ENCODE data around the gene PSMF1.
"Not testable (repeated sequence)": the region's sequence is repeated elsewhere in the genome, so short reads cannot be mapped to it uniquely, and the experiment has no call there.

PSMF1 gene

DNA sequence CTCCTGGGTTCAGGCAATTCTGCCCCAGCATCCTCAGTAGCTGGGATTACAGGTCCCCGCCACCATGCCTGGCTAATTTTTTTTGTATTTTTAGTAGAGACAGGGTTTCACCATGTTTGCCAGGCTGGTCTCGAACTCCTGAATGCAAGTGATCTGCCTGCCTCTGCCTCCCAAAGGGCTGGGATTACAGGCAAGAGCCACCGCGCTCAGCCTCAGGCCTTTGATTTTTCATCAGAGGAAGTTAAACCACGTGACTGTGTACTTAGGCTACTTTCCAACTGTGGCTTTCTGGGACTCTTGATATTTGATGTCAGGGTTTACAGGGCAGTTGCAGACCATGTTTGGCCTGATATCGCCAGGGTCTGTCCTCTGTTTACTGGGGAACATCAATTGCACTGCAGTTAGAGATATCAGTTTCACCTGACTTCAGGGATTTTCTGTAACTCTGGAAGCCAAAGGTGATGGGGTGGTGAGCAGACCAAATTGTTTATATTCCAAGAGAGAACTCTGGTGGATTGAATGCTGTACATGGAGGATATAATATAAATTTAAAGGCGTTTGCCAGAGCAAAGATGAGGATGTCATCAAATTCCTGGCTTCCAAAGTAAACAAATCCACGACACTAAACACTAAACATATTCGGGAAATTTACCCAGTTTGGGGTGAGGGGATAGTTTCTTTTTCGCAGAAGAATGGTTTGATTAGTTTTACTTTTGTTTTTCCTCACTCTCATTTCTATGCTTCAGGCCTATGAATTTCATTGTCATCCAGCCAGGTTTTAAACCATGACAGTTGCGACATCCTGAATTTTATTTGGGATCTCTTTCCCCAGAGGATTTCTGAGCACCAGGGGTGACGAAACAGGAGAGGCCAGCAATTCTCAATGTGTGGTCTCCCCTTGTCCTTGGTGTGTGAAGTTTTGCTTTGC lies 4.2 kb downstream of the PSMF1 start:
- DNase-seq (ENCODE audit: low read depth), result no peak

DNA sequence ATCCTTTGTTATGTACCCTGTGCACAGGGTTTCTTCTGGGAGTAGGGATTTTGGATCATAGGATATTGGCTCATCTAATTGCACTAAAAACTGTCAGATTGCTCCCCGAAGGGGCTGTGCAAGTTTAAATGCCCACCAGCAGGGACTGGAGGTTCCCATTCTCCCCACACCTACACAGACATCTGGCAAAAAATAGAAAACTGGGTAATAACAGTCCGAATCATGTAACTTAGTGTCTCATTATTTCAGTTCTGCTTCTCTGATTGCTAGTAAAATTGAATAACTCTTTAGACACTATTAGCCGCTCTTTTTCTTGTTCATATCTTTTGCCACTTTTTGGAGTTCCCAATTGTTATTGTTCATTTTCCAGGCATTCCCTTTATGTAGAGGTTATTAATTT lies 5.3 kb downstream of the PSMF1 start:
- DNase-seq (ENCODE audit: low read depth), result no peak

DNA sequence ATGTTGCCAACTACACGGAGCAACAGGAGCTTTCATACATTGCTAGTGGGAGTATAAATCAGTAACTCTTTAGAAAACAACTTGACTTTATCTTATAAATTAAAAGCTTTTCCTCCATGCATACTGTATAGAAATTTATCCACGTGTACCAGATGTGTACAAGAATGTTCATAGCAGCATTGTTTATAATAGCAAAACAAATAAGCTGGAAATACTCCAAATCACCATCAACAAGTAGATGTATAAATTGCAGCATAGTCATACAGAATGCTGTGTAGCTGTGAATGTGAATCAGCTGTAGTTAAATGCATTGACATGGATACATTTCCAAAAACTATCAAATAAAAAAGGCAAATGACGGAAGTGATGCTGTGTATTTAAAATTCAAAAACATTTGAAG lies 6.0 kb downstream of the PSMF1 start:
- no peak for DNase-seq (ENCODE audit: low read depth)

DNA sequence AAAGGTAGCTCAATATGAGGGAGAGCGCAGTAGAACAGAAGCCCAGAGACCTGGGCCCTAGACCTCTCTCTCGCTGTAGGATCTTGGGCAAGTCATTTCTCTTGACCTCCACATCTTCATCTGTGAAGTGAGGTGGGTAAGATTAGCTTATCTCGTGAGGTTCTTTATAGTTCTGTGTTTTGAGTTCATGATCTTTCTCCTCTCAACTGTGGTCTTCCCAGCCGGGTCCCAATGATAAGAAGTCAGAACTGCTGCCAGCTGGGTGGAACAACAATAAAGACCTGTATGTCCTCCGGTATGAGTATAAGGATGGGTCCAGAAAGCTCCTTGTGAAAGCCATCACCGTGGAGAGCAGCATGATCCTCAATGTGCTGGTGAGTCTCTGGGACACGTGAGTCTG lies 6.9 kb downstream of the PSMF1 start:
- DNase-seq (ENCODE audit: low read depth), result no peak

- DNase-seq (ENCODE audit: low read depth), result no peak
These were observed 9.4 kb downstream of the PSMF1 start for GRCh38 chr20:1127840-1128239.

GRCh38 chr20:1130058-1130694 lies 11.8 kb downstream of the PSMF1 start:
- no peak for DNase-seq (ENCODE audit: low read depth)

- no peak for DNase-seq (ENCODE audit: low read depth)
These were observed 12.4 kb downstream of the PSMF1 start for GRCh38 chr20:1130847-1131246.

- DNase-seq (ENCODE audit: low read depth), result no peak
These were observed 13.0 kb downstream of the PSMF1 start for GRCh38 chr20:1131354-1131753.

- no peak for DNase-seq (ENCODE audit: low read depth)
These were observed 16.0 kb downstream of the PSMF1 start for GRCh38 chr20:1134355-1134754.

DNA sequence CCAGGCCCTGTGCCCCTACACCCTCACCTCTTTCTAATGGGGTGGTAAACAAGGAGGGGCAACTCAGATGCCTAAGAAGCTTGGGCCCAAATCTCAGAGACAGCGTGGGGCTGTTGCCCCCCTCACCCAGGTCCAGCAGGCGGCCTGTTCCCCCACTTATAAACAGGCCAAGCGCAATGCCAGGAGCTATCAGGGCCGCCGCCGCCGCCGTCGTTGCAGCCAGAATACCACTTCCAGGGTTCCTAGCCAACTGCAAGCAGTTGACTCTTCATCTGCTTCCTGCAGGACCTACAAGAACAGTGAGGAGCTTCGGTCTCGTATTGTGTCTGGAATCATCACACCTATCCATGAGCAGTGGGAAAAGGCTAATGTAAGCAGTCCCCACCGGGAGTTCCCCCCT lies 16.4 kb downstream of the PSMF1 start:
- DNase-seq (ENCODE audit: low read depth), result no peak

- DNase-seq (ENCODE audit: low read depth), result no peak
These were observed 18.8 kb downstream of the PSMF1 start for GRCh38 chr20:1137236-1137635.

DNA sequence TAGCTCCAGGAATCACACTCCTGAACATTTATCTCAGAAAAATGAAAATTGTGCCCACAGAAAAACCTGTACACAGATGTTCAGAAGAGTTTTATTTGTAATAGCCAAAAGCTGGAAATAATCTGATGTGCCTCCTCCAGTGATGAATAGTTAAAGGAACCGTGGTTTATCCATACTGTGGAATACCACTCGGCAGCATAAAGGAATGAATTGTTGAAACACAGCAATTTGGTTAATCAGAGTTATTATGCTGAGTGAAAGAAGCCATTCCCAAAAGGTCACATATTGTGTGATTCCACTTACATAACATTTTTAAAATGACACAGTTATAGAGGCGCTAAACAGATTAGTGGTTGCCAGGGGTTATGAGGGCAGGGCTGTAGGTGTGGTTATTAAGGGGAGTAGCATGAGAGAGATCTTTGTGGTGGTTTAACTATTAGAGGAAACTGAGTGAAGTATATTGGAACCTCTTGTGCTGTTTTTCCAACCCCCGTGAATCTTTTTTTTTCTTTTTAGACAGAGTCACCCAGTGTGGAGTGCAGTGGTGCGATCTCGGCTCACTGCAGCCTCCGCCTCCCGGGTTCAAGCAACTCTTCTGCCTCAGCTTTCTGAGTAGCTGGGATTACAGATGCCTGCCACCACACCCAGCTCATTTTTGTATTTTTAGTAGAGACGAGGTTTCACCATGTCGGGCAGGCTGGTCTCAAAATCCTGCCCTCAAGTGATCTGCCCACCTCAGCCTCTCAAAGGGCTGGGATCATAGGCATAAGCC lies 26.2 kb downstream of the PSMF1 start:
- no peak for DNase-seq (ENCODE audit: low read depth)

GRCh38 chr20:1146957-1147356 lies 28.6 kb downstream of the PSMF1 start:
- no peak for DNase-seq (ENCODE audit: low read depth)

DNA sequence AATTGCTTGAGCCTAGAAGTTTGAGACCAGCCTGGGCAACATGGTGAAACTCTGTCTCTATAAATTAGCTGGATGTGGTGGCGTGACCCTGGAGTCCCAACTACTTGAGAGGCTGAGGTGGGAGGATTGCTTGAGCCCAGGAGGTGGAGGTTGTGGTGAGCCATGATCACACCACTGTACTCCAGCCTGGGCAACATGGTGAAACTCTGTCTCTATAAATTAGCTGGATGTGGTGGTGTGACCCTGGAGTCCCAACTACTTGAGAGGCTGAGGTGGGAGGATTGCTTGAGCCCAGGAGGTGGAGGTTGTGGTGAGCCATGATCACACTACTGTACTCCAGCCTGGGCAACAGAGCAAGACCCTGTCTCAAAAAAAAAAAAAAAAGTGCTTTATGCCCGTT lies 31.4 kb downstream of the PSMF1 start:
- not testable (repeated sequence) for DNase-seq (ENCODE audit: low read depth)

DNA sequence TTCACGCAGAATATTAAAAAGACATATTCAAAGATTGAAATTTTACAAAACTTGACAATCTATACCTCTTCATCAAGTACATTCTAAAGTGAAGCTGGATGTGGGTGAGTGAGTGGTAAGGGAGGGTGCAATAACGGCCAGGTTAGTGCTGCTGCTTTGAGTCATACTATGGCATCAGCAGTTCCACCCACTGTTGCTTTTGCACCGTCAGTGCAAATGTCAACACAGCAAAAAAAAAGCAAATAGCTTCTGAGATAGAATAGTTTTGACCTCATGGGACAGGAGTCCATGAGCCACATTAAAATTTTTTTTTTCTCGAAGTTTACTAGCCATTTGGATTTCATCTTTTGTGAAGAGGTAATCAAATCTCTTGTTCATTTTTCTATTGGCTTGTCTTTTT lies 31.8 kb downstream of the PSMF1 start:
- DNase-seq (ENCODE audit: low read depth), result no peak

DNA sequence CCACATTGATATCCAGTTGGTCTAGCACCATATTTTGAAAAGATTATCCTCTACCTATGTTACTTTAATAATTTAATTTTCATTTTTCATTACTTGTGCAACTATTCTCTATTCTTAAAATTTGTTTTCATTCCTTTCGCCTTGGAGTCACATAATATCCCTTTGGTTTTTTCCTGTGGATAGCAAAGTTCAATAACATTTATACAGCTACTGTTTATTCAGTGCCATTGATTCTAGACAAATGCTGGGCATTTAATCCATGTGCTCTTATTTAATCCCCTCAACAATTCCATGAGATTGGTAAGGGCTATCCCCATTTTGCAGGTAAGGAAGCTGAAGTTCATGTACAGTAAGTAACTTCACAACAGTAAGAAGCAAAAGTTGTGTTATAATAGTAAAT lies 32.6 kb downstream of the PSMF1 start:
- no peak for DNase-seq (ENCODE audit: low read depth)

DNA sequence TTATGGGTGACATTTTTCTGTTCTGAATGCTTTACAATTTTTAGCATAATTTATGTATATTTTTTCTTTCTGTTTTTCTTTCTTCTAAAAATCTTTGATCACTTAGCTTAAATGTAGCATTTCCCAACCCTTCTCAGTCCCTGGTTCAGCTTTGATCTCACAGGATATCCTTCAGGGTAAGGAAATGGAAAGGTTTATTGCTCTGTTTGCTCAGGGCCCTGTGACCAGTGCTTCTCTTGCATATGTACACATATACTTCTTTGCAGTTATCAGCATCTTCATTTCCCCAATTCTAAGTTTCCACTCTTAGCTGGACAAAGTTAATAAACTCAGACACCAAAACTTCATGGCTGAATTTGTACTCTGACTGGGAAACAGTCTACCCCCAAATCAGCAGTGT lies 35.8 kb downstream of the PSMF1 start:
- no peak for DNase-seq (ENCODE audit: low read depth)

- no peak for DNase-seq (ENCODE audit: low read depth)
These were observed 36.3 kb downstream of the PSMF1 start for GRCh38 chr20:1154691-1155090.

DNA sequence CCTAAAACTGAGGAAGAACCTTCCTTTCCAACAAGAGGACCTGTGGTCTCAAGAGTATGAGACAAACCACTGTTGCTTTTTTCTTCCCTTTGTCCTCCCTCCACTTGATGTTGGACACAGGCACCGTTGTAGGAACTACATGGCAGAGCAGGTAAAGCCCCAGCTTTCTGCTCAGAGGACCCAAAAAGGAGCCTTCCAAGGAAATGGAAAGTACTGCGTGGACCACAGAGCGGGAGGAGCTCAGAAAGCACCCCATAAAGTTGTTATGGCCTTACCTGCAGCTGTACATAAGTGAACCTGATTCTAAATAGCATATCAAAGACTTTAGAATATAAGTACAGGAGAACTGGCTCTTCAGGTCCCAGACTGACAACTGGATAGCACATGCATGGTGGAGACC lies 36.9 kb downstream of the PSMF1 start:
- no peak for DNase-seq (ENCODE audit: low read depth)

DNA sequence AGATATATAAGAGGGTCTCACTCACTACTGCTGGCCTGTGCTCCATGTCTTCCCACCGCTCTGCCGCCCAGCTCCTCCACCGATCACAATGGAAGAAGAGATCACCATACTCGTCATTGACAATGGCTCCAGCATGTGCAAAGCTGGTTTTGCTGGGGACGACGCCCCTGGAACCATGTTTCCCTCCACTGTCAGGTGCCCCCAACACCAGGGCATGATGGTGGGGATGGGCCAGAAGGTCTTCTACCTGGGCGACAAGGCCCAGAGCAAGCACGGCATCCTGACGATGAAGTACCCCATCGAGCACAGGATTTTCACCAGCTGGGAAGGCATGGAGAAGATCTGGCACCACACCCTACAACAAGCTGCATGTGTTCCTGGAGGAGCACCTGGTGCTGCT lies 42.1 kb downstream of the PSMF1 start:
- no peak for DNase-seq (ENCODE audit: low read depth)

DNA sequence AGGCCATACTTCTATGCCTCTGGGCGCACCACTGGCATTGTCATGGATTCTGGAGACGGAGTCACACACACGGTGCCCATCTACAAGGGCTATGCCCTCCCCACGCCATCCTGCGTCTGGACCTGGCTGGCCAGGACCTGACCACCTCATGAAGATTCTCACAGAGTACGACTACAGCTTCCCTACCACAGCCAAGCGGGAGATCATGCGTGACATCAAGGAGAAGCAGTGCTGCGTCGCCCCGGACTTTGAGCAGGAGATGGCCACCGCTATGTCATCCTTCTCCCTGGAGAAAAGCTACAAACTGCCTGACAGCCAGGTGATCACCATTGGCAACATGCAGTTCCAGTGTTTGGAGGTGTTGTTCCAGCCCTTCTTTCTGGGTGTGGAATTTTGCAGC lies 42.6 kb downstream of the PSMF1 start:
- DNase-seq (ENCODE audit: low read depth), result no peak

DNA sequence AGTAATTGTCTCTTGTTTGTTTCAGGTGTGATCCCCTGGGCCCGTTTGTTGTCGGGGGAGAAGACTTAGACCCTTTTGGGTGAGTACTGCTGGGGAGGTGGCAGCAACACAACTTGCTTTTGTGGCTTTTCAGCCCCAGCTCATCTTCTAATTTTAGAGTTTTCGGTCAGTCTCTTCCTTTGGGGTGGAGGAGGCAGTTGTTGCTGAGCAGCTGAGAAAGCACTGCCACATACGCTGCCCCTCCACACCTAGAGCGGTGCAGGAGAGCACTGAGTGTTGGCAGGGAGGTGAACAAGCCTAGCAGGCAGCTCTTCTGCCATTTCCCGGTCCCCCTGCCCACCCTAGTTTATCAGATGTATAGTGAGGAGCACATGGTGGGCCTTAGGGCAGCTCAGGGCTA lies 44.7 kb downstream of the PSMF1 start:
- DNase-seq (ENCODE audit: low read depth), result no peak

DNA sequence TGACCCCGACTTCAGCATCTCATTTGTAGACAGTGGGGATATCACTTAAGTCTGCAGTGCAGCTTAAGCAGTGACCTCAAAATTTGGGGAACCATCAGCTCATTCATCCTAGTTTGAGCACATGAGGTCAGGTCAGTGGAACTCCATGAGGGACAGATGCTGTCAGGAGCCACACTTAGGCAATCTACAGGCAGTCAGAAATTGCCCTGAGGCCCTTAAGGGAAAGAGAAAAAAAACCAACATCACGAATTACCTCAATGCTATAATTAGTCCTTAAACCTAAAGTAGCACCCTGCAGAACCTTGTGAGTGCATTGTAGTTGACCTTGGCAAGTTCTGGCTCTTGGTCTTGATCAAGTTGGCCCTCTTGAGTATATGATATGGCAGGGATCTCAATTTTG lies 45.3 kb downstream of the PSMF1 start:
- DNase-seq (ENCODE audit: low read depth), result no peak

Measured in stimulated activated CD8-positive, alpha-beta memory T cell treated with anti-CD3 and anti-CD28 coated beads, Interleukin-15, amount 100 ng/mL, for 1 hour (primary cell).